HG03025 (cell line): Measurements from ENCODE around the gene AZI2.

Source experiments
- ATAC-seq: cut with Tn5 transposase; IDR thresholded peaks from one replicate; pipeline ENCODE4 v1.9.1; 2021; ENCODE audit warnings: mild to moderate bottlenecking, moderate library complexity; ENCODE audit not compliant: unreplicated experiment, low FRiP score

AZI2 gene

GRCh38 chr3:28348629-28349468 lies at the start of gene AZI2, which contains the start of gene ZCWPW2:
Gene AZI2 (minus strand): TSS chr3:28348824. CDS start chr3:28340617, 8,207 bp downstream.
Gene ZCWPW2 (plus strand): TSS chr3:28348721. CDS start chr3:28413069, 64,348 bp downstream.
- ATAC-seq: peak; percentile 95

- no peak for ATAC-seq
Observed at GRCh38 chr3:28388978-28389377, 40.4 kb upstream of the AZI2 start.

GRCh38 chr3:28386049-28386448 lies 37.4 kb upstream of the AZI2 start:
- no peak for ATAC-seq

- no peak for ATAC-seq
Observed at GRCh38 chr3:28376424-28376823, 27.8 kb upstream of the AZI2 start.

- peak; percentile 1 for ATAC-seq
Observed at GRCh38 chr3:28349469-28350000, 911 bp upstream of the AZI2 start.

GRCh38 chr3:28348265-28348628 lies 377 bp downstream of the AZI2 start:
- ATAC-seq: no peak

- no peak for ATAC-seq
Observed at GRCh38 chr3:28347374-28348264, 1.0 kb downstream of the AZI2 start.

- no peak for ATAC-seq
Observed at GRCh38 chr3:28345690-28346089, 2.9 kb downstream of the AZI2 start.

- ATAC-seq: no peak
Observed at GRCh38 chr3:28343144-28343543, 5.5 kb downstream of the AZI2 start.

- no peak for ATAC-seq
Observed at GRCh38 chr3:28337230-28337629, 11.4 kb downstream of the AZI2 start.

GRCh38 chr3:28335246-28335645 lies 13.4 kb downstream of the AZI2 start:
- ATAC-seq: no peak

- ATAC-seq: no peak
Observed at GRCh38 chr3:28334552-28334951, 14.1 kb downstream of the AZI2 start.

- ATAC-seq: no peak
Observed at GRCh38 chr3:28328188-28329151, 20.2 kb downstream of the AZI2 start.

- ATAC-seq: no peak
Observed at GRCh38 chr3:28326458-28326926, 22.1 kb downstream of the AZI2 start.

- ATAC-seq: no peak
Observed at GRCh38 chr3:28322464-28322863, 26.2 kb downstream of the AZI2 start.

- no peak for ATAC-seq
Observed at GRCh38 chr3:28320981-28321380, 27.6 kb downstream of the AZI2 start.

GRCh38 chr3:28317438-28318022 lies 31.1 kb downstream of the AZI2 start:
- ATAC-seq: peak; percentile 90

GRCh38 chr3:28316226-28316625 lies 32.4 kb downstream of the AZI2 start:
- ATAC-seq: no peak

- no peak for ATAC-seq
Observed at GRCh38 chr3:28315711-28316110, 32.9 kb downstream of the AZI2 start.
